Skeletal muscle satellite cell (primary cell): ENCODE data around the gene SPATA21.

Experiments used
- H3K27me3 ChIP-seq: 2 replicates; pipeline ENCODE4 v1.7.0; 2013; ENCODE audit warnings: low read length; ENCODE audit not compliant: control insufficient read depth, insufficient read depth
- H3K36me3 ChIP-seq: 2 replicates; pipeline ENCODE4 v1.7.0; 2013; ENCODE audit warnings: mild to moderate bottlenecking, control low read depth, low read length; ENCODE audit not compliant: insufficient read depth
- H3K4me1 ChIP-seq: 2 replicates; pipeline ENCODE4 v1.7.0; 2013; ENCODE audit warnings: low read length; ENCODE audit not compliant: control insufficient read depth, insufficient read depth
- H3K4me2 ChIP-seq: 2 replicates; pipeline ENCODE4 v1.7.0; 2013; ENCODE audit warnings: mild to moderate bottlenecking, low read length
- H3K4me3 ChIP-seq: 2 replicates; pipeline ENCODE4 v1.7.0; 2013; ENCODE audit warnings: low read length
- H3K9ac ChIP-seq: 2 replicates; pipeline ENCODE4 v1.7.0; 2013; ENCODE audit warnings: mild to moderate bottlenecking, low read depth, low read length, moderate library complexity
- H3K9me3 ChIP-seq: replicated peaks from 2 replicates; pipeline ENCODE4 v1.7.0; 2013; ENCODE audit warnings: mild to moderate bottlenecking, control low read depth, low read length

SPATA21 gene

DNA sequence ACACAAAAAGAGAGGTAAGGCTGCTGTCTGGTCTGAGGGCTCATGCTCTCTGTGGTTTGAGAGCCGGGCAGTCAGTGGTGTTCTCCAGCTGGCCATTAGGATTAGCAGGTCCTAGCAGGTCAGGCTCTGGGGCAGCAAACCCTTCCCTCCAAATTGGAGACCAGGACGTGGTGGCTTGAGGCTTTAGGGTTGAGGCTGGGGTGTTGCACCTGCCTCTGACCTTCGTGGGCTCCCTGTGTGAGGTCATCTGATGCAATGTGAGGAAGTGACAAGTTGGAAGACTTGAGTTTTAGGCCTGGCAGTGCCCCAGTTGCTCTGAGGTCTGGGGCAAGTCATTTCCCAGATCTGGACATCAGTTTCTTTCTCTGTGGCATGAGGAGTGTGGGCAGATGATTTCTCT lies 45.8 kb downstream of the SPATA21 start:
- Histone ChIP-seq H3K4me3 (no peak overlapping the region), H3K9ac (no peak overlapping the region), H3K36me3 (peaks cover 26% of the 10 kb centered on the region), H3K9me3 (no peaks in the 10 kb centered on the region), H3K4me2 (peak overlapping the region; percentile 26), H3K27me3 (no peaks in the 10 kb centered on the region), H3K4me1 (peaks cover 51% of the 10 kb centered on the region)

DNA sequence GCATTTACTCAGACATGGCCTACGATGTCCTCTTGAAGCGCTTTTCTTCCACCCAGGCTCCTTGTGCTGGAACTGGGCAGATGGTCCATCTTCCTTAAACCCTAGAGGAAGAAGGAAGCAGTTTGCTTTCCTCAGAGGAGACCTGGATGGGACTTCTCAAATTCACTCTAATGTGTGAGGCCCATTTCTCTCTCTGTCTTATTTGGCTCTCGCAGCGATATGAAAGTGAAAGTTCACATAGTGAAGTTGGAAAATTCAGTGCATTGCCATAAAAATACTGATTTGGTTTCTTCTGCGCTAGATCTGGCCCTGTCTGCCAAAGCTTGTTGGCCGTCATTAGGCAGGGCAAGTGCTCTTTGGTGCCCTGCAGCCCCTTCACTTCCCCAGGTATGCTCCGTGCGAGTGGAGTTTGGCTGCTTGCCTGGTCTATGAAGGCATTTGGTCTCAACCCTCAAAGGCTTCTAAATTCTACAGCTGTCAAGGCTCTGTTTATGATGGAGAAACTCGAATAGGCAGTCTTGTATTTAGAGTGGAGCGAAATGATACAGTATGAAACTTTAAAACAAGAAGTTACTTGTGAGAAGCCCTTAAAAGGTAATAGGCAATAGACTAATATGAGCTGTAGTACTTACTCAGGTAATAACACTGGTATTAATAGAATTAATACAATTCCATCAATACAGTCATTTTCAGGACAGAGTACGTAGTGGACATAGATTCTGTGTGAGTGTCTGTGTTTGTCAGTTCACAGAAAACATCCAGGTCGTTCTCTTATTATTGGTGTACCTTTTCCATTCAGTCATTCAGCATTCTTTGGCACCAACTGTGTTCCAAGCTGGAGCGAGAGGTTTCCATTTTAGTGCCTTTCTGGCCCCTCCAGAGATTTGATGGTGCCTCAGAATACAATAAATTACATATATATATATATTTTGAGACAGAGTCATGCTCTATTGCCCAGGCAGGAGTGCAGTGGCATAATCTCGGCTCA lies 49.7 kb downstream of the SPATA21 start:
- Histone ChIP-seq H3K9ac (peak overlapping the region; percentile 29), H3K4me2 (peak overlapping the region; percentile 95), H3K36me3 (no peaks in the 10 kb centered on the region), H3K27me3 (no peaks in the 10 kb centered on the region), H3K4me1 (peaks cover 50% of the 10 kb centered on the region), H3K4me3 (peak overlapping the region; percentile 65), H3K9me3 (no peaks in the 10 kb centered on the region)

DNA sequence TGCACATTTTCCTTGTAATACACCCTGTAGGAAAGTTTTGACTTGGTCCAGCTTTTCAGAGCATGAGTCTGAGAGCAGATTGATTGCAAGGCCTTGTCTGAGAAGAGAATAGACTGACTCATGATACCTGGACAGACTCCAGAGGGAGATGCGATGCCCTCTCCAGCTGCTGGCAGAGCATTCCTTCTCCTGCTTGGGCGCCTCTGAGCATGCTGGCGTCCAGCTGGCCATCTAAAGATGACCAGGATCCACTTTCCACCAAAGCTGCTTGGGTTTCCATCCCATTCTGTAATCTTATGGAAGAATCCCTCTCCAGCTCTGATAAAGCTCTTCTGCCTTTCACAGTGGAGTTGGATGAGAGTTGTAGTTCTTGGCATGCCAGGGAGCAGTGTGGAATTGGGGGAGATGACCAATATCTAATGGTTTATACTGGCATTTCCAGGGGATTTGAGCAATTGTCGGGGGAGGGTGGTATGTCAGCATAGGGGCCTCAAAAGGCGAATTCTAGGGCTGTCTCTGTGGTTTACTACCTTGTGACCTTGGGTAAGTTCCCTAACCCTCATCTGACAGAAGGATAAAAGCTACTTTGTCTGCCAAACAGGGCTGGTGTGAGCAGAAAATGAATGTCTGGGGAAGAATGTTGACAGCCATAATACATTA lies 50.6 kb downstream of the SPATA21 start:
- no peaks in the 10 kb centered on the region for H3K36me3 ChIP-seq
- H3K4me1 ChIP-seq, result peaks cover 41% of the 10 kb centered on the region
- no peak overlapping the region for H3K9ac ChIP-seq
- no peaks in the 10 kb centered on the region for H3K9me3 ChIP-seq
- H3K27me3 ChIP-seq, result no peaks in the 10 kb centered on the region
- peak overlapping the region; percentile 65 for H3K4me3 ChIP-seq
- peak overlapping the region; percentile 95 for H3K4me2 ChIP-seq

DNA sequence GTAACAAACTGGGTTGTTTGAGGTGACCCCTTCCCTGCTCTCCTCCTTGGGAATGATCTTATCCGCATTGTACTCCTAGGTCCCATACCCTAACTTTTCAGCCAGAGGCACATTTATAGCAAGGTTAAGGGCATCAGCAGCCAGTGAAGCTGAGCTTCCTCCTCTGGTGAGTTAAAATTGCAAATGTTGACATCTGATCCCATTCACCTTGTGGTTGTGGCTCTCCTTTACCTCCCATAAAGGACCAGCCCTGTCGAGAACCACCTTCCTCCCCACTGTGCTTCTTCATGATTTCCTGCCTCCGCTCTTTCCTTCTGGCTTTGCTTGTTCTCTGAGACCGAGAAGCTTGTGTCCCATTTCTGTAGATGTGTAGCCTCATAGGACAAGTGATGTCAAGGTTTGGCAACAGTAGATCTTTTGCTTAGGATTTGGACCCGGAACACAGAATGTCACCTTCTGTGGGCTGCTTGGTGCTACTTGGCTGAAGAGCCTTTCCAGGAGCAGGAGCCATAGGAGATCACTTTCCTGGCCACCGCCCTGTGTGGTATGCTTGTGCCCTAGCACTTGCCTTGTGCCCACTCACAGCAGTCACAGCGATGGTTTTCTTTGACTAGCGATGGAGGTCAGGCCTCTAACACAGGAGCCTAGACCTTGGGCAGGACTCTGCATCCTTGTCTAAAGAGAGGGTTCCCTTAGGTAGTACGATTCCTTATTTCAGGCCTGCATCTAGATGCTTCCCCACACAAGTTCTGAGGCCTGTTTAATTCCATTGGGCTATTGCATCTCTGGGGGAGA lies 51.4 kb downstream of the SPATA21 start:
- no peaks in the 10 kb centered on the region for H3K36me3 ChIP-seq
- H3K4me2 ChIP-seq, result peak overlapping the region; percentile 95
- no peaks in the 10 kb centered on the region for H3K9me3 ChIP-seq
- no peak overlapping the region for H3K9ac ChIP-seq
- no peak overlapping the region for H3K4me3 ChIP-seq
- no peaks in the 10 kb centered on the region for H3K27me3 ChIP-seq
- peaks cover 38% of the 10 kb centered on the region for H3K4me1 ChIP-seq

DNA sequence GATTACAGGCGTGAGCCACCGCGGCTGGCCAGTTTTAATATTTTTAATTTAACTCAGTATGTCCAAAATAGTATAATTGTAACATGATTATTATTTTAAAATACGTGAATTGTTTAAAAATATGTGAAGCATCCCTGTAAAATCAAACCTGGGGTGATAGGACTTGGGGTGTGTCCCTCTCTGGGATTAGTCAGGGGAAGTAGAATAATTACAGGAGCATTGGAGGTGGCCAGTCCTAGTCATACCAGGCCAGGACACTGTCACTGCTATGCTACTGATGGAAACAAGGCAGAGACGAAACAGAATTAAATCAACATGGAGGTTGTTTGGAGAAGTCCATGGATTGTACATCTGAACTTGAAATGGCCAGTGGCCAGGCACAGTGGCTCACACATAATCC lies 53.3 kb downstream of the SPATA21 start:
- no peak overlapping the region for H3K4me2 ChIP-seq
- no peaks in the 10 kb centered on the region for H3K9me3 ChIP-seq
- no peaks in the 10 kb centered on the region for H3K36me3 ChIP-seq
- H3K27me3 ChIP-seq, result no peaks in the 10 kb centered on the region
- H3K4me3 ChIP-seq, result no peak overlapping the region
- peaks cover 38% of the 10 kb centered on the region for H3K4me1 ChIP-seq
- no peak overlapping the region for H3K9ac ChIP-seq

DNA sequence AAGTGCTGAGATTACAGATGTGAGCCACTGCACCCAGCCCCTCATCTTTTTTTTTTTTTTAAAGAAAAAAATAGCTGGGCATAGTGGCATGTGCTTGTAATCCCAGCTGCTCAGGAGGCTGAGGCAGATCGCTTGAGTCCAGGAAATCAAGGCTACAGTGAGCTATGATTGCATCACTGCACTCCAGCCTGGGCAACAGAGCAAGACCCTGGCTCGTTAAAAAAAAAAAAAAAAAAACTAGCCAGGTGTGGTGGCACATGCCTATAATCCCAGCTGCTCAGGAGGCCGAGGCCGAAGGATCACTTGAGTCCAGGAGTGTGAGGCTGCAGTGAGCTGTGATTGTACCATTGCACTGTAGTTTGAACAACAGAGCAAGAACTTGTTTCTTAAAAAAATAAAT lies 56.4 kb downstream of the SPATA21 start:
- peaks cover 37% of the 10 kb centered on the region for H3K4me1 ChIP-seq
- H3K27me3 ChIP-seq, result no peaks in the 10 kb centered on the region
- H3K9me3 ChIP-seq, result no peaks in the 10 kb centered on the region
- H3K4me3 ChIP-seq, result no peak overlapping the region
- no peak overlapping the region for H3K4me2 ChIP-seq
- no peak overlapping the region for H3K9ac ChIP-seq
- H3K36me3 ChIP-seq, result no peaks in the 10 kb centered on the region

DNA sequence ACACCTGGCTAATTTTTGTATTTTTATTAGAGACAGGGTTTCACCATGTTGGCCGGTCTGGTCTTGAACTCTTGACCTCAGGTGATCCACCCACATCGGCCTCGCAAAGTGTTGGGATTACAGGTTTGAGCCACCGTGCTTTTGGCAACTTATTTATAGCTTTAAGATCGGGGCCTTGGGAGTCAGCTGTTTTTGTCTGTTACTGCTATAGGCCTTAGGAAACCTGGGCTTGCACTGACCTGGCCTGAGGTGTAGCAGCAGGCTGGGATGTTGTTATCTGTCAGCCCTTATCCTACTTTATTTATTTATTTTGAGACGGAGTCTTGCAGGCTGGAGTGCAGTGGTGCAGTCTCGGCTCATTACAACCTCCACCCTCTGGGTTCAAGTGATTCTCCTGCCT lies 58.8 kb downstream of the SPATA21 start:
- Histone ChIP-seq H3K4me1 (peaks cover 41% of the 10 kb centered on the region), H3K9ac (no peak overlapping the region), H3K4me2 (no peak overlapping the region), H3K36me3 (peaks cover 8% of the 10 kb centered on the region), H3K9me3 (no peaks in the 10 kb centered on the region), H3K4me3 (no peak overlapping the region), H3K27me3 (no peaks in the 10 kb centered on the region)

DNA sequence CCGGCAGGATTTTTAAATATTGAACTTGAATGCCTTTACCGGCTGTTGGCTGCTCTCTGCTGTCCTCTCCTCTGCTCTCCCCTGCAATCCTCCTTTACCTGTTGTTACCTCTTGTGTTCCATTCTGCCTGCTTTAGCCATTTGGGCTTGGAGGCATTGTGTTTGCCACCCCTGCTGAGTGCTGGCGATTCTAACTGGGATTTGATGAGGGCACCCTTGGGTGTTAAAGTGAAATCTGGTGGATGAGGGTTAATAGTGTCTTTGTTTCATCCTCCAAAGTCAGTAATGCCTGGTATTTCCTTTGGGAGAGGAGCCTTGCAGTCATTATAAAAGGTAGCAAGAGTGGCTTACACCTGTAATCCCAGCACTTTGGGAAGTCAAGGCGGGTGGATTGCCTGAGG lies 60.3 kb downstream of the SPATA21 start:
- Histone ChIP-seq H3K36me3 (peaks cover 11% of the 10 kb centered on the region), H3K27me3 (no peaks in the 10 kb centered on the region), H3K4me3 (no peak overlapping the region), H3K9ac (no peak overlapping the region), H3K4me2 (no peak overlapping the region), H3K9me3 (no peaks in the 10 kb centered on the region), H3K4me1 (peaks cover 52% of the 10 kb centered on the region)

DNA sequence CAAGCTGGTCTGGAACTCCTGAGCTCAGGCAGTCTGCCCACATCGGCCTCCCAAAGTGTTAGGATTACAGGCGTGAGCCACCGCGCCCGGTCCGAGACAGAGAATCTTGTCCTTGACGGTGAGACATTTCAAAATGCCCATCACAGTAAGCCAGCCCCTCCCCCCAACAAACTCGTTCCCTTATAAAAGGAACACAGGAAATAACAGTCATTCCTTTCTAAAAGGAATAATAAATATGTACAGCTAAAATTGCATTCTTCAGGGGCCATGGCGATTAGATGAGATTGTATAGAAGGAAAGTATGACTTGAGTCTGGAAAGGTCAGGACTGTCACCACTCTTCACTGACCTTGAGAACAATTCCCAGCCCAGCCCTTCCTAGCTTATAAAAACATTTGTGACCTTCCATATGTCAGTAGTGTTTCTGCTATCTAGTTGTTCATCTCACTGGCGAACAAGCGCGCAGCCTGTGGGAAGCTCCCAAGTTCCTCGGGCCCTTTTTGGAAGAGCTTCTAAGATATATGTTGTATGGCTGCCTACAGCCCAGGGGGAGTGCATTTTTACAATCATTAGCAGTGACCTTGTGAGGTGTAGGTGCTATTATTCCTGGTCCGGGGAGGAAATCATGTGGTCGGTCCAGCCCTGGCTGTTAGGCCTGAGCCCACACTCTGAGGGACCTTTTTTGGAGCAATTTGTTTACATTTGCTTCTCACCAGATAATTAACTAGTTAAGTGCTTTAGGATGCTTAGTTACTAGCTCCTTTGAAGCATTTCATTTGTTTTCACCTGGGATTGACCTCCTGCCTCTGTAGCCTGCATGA lies 61.5 kb downstream of the SPATA21 start:
- no peaks in the 10 kb centered on the region for H3K9me3 ChIP-seq
- no peaks in the 10 kb centered on the region for H3K27me3 ChIP-seq
- peak overlapping the region; percentile 46 for H3K4me3 ChIP-seq
- peaks cover 57% of the 10 kb centered on the region for H3K4me1 ChIP-seq
- peak overlapping the region; percentile 73 for H3K4me2 ChIP-seq
- H3K9ac ChIP-seq, result peak overlapping the region; percentile 68
- peaks cover 11% of the 10 kb centered on the region for H3K36me3 ChIP-seq

DNA sequence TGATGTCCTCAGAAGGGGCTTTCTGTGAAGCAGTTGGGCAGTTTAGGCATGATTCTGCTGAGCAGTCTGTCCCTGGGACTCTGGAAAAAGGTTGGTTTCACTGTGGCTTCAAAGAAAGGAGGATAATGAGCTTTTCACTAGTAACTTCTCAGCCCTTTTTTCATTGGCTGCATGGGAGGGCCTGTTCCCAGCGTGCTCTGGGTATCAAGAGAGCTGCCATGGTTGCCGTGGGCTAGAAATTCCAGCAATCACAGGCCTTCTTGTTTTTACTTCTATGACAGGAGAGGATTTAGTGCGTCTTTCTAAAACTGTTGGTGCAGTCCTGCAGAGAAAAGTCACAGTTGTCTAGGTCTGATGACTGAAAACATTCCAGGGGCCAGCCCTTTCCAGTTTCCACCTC lies 63.0 kb downstream of the SPATA21 start:
- Histone ChIP-seq H3K9ac (peak overlapping the region; percentile 41), H3K9me3 (no peaks in the 10 kb centered on the region), H3K27me3 (no peaks in the 10 kb centered on the region), H3K4me3 (no peak overlapping the region), H3K4me2 (no peak overlapping the region), H3K4me1 (peaks cover 61% of the 10 kb centered on the region), H3K36me3 (peaks cover 11% of the 10 kb centered on the region)
